HEK293T (cell line): ENCODE results near the gene THSD4.

Source experiments
- ARNT ChIP-seq: fragments of 450-650 bp; IDR thresholded peaks from 2 replicates; pipeline ENCODE4 v1.6.1; 2017; ENCODE audit warnings: mild to moderate bottlenecking
- ELF4 ChIP-seq: fragments of 450-650 bp; IDR thresholded peaks from 2 replicates; pipeline ENCODE4 v1.6.1; 2017; ENCODE audit warnings: antibody characterized with exemption
- FOXM1 ChIP-seq: fragments of 450-650 bp; IDR thresholded peaks from 2 replicates; pipeline ENCODE4 v1.6.1; 2017; ENCODE audit warnings: mild to moderate bottlenecking, borderline replicate concordance
- PKNOX1 ChIP-seq: fragments of 450-650 bp; IDR thresholded peaks from 2 replicates; pipeline ENCODE4 v1.6.1; 2016
- SP1 ChIP-seq: fragments of 450-650 bp; IDR thresholded peaks from 2 replicates; pipeline ENCODE4 v1.6.1; 2017
- TARDBP ChIP-seq: fragments of 450-650 bp; IDR thresholded peaks from 2 replicates; pipeline ENCODE4 v1.6.1; 2016
- ZNF384 ChIP-seq: fragments of 450-650 bp; IDR thresholded peaks from 2 replicates; pipeline ENCODE4 v1.6.1; 2016

GRCh38 chr15:71121442-71121841, 6.2 kb downstream of the THSD4 start:
- TF ChIP-seq ARNT (no peak), FOXM1 (no peak), ELF4 (no peak), PKNOX1 (no peak), SP1 (no peak), ZNF384 (no peak), TARDBP (no peak)
